Posterior cingulate gyrus (tissue), 11 donors: ENCODE measurements around the gene POLD4.

Experiments used
- DNase-seq, 10 donors: peaks; one replicate each; pipeline versions ENCODE4 v3.0.0 to v3.0.0-alpha.2; 2020 to 2021; ENCODE audit warnings: mixed read lengths in 3 of 10
- intact Hi-C: fragments of 100-400 bp; cut with DNase I; formaldehyde crosslinking; loops from one replicate; pipeline ENCODE4 v1.15.1; 2023

Gene POLD4

DNA sequence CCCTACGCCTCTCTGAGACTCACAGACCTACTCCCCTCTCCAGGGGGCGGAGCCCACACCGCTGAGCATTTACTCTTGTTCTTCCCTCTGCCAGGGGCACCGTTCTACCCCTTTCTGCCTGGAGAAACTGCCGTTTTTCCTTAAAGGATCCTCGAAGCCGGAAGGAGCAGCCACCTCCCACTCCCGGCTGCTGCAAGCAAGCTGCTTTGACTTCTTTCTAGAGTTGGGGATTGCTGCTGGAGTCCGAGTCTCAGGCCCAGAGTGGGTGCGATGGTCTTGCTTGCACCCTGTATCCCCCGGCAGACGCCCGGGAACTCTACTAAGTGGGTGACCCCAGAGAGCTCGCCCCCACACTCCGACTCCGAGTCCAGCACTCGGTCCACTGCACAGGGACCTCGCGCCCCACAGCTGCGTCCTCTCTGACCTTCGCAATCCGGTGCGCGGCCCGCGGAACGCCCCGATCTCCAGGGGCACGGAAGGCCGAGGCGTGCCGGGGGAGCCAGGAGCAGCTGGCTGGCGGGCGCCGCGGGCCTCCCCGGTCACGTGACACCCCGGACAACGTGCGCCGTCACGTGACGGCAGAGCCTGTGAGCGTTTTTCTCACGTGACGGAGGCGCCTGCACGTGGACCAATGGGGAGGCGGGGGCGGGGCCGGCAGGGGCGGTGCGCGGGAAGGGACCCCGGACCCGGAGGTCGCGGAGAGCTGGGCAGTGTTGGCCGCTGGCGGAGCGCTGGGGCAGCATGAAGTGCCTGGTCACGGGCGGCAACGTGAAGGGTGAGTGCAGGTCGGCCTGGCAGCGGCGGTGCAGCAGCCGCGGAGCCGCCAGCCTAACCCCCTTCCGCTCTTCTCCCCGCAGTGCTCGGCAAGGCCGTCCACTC lies 38.2 kb upstream of the POLD4 start, which contains the start of gene RAD9A:
Gene RAD9A, plus strand, starts transcription at position 683 of the 879 bp plus-strand sequence. Its CDS starts 59 bp downstream, at position 742.
- DNase-seq: peak; percentile 91 to 99 (median 94)
- intact Hi-C loops: loop anchor here (1.0 to 2.0 kb wide), 2 partner anchors 10 to 37 kb away; partner anchors contain the start of genes PPP1CA and RPS6KB2

DNA sequence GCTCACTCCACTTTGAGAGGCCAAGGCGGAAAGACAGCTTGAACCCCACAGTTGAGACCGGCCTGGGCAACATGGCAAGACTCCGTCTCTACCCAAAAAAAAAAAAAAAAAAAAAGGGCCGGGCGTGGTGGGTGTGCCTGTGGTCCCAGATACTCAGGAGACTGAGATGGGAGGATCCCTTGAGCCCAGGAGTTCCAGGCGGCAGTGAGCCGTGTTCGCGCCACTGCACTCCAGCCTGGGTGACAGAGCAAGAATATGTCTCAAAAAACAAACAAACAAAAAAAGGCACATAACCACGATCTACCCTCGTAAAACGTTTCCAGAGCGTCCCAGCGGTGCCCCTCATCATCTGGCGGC lies 37.6 kb upstream of the POLD4 start:
- intact Hi-C loops: loop anchor here (1.0 to 2.0 kb wide), 2 partner anchors 10 to 38 kb away; partner anchors contain the start of genes PPP1CA and RPS6KB2
- DNase-seq: no peak

DNA sequence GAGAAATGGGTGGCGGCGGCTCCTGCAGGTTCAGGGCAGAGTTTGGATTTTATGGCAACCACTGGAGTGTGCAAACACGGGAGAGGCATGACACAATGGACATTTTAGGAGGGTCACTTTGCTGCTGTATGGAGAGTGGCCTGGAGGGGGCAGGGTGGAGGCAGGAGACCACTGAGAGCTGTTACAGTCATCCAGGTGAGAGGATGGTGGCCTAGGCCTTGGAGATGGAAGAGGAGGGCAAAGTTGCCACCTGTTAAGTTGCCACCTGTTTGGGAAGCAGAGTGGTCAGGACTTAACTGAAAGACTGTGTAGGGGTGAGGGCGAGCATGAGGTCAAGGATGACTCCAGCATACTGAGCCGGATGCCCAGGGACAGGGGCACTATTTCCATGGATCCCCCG lies 36.1 kb upstream of the POLD4 start:
- DNase-seq: no peak
- intact Hi-C loops: no loop called here

- intact Hi-C loops: no loop called here
- DNase-seq: no peak
Measured at GRCh38 chr11:67387518-67387917, 34.2 kb upstream of the POLD4 start.

DNA sequence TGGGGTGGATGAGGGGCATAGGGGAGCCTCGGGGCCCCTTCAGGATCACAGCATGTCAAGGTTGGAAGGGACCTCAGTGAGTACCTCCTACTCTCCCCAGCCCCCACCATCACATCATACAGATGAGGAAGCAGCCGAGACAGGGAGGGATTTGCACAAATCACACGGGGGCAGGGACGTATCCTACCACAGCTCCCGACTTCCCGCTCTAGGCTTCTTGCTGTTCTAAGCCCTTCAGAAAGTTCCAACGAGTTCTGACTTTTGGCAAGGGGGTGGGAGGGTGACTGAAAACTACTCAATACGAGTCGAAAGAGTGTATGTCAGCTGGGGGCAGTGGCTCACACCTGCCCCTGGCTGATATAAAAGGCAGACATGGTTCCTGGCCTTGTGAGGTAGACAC lies 33.7 kb upstream of the POLD4 start:
- DNase-seq: no peak
- intact Hi-C loops: no loop called here

- intact Hi-C loops: loop anchor here (5.0 kb wide), 1 partner anchor 118 kb away; the partner anchor contains the start of gene GRK2
- DNase-seq: peak in 2 of 10 donors; percentile 43 to 44
Measured at GRCh38 chr11:67384851-67385366, 31.6 kb upstream of the POLD4 start.

DNA sequence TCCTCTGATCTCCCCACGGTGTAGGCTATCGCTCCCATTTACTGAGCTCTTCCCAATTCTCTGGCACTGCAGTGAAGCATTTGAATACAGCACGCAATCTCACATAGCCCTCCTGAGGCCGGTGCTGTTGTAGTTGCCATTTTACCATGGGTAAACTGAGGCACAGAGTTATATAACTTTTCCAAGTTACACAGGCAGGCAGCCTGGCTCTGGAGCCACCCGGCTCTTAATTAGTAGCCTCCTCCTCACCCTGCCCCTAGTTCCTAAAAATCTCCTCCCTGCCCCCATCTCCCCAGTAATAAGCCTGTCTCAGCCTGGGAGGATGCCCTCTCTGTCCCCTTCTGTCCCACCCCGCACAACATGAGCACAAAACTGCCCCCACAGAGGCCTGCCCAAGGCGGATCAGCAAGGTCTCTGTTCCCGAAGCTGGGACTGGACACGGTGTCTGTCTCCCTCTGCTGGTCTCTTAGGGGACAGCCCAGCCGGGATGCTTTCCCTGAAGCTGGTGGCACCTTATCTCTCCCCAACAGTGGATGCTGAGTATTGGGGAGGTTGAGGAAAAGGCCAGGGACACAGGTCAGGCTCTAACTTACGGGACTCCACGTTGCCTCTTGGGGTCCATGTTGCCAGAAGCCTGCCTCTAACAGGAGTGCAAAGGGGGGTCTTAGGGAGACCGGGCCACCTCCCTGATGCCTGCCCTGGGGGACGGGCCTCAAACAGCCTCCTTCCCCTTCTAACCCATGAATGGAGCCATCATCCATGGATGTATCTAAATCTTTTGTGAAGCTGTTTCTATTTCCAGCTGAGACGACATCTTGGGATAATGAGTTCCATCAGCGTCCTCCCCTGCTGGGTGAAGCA lies 29.2 kb upstream of the POLD4 start:
- DNase-seq: peak; percentile 59 to 96 (median 87)
- intact Hi-C loops: loop anchor here (1.0 to 5.0 kb wide), 2 partner anchors 31 to 115 kb away; partner anchors contain the start of gene GRK2

GRCh38 chr11:67381244-67381972 lies 28.1 kb upstream of the POLD4 start:
- intact Hi-C loops: loop anchor here (5.0 kb wide), 1 partner anchor 114 kb away; the partner anchor contains the start of gene GRK2
- DNase-seq: no peak

DNA sequence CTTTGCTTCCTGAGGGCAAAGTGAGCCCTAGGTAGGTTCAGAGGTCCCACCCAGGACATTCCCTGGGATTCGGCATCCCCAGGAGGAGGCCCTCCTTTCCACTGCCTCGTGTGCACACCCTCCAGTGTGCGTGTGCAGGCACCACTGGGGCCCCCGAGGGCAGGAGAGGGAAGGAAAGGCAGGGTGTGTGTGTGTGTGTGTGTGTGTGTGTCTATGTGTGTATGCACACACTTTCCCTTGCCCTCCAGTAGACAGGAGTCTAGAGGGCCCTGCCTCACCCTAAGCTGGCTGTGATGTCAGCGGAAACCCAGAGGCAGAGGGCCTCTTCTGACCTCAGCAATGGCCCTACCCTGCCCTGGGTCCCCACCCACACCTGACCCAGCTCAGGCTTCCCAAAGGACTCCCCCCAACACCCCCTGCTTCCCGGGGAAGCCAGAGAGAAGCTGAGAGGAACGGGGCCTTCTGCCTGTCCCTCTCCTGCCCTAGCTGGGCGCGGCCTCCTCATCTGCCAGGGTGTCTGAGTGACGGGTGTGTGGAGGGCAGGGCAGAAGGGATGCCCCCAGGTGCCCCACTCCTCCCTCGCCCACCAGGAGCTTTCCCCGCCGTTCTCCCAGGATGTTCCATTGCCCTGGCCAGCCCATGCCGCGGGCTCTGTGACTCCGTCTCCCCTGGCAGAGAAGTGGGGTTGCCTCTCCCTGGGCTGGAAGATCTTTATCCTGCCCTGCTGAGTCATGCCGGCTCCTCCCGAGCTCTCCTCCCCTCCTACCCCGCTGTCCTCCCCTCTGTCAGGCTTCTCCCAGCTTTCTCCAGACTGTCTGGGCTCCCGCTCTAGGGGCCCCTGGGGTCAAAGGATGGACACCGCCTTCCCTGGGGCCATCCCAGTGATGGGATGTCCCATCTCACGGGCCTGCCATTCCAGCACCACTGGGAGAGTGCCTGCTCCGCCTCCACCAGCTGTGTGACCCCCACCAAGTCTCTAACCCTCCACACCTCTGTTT lies 26.0 kb upstream of the POLD4 start:
- DNase-seq: no peak
- intact Hi-C loops: loop anchor here (5.0 kb wide), 1 partner anchor 112 kb away; the partner anchor contains the start of gene GRK2

DNA sequence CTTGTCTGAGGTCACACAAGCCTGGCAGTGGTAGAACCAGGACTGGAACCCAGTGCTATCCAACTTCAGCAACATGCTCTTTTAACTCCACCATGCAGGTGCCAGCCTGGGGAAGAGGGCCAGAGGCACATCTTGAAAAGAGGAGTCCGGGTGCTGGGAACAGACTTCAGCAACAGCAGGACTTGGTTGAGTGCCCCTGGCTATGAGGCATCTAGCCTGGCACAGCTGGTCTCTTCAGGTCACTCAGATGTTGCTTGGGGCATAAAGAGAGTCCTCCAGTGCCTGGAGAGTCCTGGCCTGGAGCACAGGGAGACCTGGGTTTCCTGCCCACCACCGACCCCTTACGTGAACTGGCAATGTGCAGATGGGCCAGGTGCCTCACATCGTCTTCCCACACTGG lies 25.2 kb upstream of the POLD4 start:
- intact Hi-C loops: no loop called here
- no peak for DNase-seq

GRCh38 chr11:67376873-67377808 lies 23.8 kb upstream of the POLD4 start:
- intact Hi-C loops: no loop called here

DNA sequence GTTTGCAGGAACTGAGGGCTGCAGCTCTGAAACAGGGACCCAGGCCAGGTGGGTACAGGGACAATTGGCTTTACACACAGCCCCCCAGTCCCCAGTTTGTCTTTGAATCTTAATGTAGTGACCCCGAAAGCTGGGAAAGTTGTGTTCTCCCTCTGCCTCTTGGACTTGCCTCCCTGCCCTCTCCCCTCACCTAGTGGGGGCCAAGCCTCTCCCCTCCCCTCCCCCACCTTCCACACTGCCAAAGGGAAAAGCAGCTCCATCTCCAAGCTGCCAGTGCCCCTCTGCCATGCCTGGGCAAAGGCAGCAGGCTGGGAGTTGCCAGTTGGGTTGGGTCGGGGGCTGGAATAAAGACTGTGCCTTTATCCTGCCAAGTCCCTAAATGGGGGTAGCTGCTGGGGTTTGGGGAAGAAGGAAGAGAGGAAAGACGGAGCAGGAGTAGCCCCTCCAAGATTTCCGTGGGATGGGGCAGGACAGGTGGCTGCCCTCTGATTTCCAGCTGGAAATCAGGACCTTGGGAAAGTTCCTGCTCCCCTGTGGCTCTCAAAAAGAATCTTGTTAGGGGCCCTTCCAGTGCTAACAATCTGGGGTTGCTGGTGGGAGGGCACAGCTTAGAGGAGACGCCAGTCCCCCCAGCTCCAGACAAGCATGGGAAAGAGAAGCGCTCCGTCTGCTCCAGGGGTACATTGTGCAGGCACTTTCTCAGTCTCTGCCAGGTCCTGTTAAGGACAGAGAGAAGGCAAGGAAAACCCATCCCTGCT lies 22.9 kb upstream of the POLD4 start:
- intact Hi-C loops: no loop called here
- DNase-seq: no peak

More at GRCh38 chr11:67376873-67377808, 23.8 kb upstream of the POLD4 start:
- DNase-seq: no peak

GRCh38 chr11:67375320-67376055 lies 22.1 kb upstream of the POLD4 start:
- intact Hi-C loops: no loop called here
- no peak for DNase-seq

- intact Hi-C loops: no loop called here
- DNase-seq: no peak
Measured at GRCh38 chr11:67374571-67375281, 21.4 kb upstream of the POLD4 start.
